ENCODE data around the gene DHCR24.

Gene DHCR24

DNA sequence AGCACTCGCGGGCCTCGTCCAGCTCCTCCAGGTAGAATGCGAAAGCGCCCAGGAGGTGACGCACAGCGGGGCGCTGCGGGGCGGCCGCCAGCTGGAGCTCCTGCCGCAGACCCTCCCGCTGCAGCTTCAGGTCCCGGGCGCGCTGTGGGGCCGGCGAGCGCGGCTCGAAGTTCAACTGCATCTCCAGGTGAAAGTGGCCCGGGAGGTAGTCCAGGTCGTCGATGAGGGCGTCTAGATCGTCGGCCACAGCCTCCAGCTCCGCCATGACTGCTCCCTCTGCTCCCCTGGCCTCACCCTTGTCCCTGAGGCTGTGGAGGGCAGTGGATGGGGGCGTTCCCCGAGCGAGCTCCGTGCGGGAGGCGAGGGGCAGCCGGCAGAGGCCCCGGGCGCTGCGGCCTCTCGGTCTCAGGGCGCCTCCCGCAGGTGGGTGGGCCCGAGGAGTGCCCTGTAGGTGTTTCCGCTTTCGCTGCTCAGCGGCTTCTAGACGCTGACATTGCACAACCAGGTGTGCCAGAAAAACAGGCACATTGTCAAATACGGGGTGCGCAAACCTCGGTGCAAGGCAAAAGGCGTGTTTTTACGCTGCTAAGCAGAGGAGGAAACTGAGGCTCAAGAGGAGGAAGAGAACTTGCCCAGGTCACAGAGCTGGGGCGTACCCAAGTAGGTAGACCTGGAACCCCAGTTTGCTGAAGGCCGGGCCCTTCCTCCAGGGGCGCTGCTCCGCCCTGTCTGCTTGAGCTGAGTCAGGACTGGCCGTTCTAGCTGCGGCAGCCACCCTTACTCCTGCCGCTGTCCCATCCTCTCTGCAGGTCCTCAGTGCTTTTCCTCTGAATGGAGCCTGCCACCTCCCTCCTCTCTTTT is 85.9 kb downstream of the DHCR24 start, which contains the start of gene TTC22:
TTC22 (minus strand) TSS at position 425 of the 861 bp plus-strand sequence; CDS start at position 265, 160 bp downstream.
- DNase-seq (ENCODE audit: low spot score) = peak; percentile 74

- DNase-seq (ENCODE audit: low spot score) = no peak
Measured at GRCh38 chr1:54800041-54800898, 86.7 kb downstream of the DHCR24 start.

All from activated CD4-positive, alpha-beta T cell treated with anti-CD3 and anti-CD28 coated beads, Interleukin-2, Interleukin-4, amounts not matched to agents 100 ng/mL and 50 ng/mL, durations not matched to agents 16 hours and 8 hours (primary cell).